AG09319 (cell line): ENCODE data around the gene DDX10.

ENCODE experiments used
- DNase-seq: peaks from one replicate; pipeline ENCODE4 v3.0.0-alpha.2; 2010; ENCODE audit warnings: low read depth; ENCODE audit errors: extremely low read depth
- CTCF ChIP-seq: IDR thresholded peaks from 2 replicates; pipeline ENCODE4 v1.5.1; 2011; ENCODE audit warnings: low read depth, mild to moderate bottlenecking, inconsistent platforms, low read length, moderate library complexity

DDX10 gene

DNA sequence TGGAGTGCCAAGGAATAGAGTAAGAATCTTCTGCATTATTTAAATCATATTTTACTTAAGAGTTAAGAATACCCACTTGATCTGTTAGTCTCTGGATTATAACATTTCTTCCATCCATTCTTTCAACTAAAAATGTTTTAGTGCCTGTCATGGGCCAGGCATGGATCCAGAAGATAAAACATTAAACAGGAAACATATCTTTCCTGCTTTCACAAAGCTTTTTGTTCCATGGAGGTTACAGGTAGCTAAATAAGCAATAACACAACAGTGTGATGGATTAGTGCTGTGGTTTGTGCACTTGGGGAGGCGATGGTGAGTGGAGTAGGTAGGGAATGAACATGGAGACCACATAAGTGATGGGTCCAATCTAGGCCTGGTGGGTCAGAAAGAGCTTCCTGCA, 258.5 kb downstream of the DDX10 start:
- DNase-seq, result no peak
- TF ChIP-seq CTCF, result no peak

- TF ChIP-seq CTCF, result no peak
- DNase-seq, result no peak
These were observed 261.4 kb downstream of the DDX10 start for GRCh38 chr11:108926171-108926840.

DNA sequence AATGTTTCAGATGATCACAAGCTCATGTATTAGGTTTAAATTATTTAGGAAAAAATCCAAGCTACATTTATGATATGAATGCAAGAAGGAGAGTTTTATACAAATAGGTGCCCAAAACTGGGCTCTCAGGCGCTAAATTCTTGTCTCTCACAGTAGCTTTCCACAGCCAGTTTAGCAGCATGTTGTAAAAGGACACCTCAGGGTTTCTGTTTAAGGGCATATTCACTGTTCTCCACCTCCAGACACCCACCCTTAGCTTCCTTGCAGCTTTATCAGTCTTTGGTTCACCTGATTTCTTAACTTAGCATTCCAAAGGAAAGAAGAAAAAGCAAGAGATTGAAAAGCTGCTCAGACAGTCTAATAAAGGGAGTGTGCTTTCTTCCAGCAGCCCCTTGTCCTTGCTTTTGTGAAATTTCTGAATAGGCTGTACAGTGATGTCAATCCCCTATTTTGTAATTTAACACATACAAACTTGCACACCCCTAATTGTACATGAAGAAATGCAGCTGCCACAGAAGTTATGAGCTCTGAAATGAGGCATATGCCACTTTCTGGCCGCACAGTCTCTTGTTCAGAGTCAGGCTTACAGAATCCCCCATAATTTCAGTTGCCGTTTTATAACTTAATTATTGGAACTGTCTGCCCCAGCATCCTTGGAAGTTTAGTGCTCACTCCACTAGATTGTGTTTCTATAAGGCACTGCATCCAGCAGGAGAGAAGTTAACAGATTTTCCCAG, 262.1 kb downstream of the DDX10 start:
- TF ChIP-seq CTCF, result no peak
- DNase-seq, result no peak

DNA sequence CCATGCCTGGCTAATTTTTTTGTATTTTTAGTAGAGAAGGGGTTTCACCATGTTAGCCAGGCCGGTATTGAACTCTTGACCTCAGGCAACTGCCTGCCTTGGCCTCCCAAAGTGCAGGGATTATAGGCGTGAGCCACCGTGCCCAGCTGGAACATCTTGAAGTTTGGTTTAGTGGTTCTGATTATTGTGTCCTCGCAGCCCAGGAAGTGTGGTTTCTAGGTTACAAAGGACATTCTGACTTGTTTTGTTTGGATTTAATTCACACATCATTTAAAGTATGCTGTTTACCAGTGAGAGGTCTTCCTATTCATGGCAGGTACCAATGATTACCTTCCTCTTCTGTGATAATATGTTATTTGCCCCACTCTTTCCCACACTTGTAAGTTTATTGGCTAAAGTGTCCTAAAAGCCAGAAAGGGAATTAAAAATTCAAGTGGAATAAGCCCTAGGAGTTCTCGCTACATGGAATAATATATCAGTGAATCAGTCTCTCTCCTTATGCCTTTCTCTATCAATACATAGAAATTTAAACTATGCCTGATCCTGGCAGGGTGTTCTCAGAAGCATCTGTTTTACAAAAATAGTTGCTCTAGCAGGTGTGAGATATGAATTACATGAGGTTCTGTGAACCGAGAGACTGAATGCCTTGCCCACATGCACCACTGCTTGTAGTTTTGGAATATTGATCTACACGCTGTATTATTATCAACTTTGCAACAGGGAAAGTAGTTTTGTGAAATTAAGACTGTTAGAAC, 263.1 kb downstream of the DDX10 start:
- TF ChIP-seq CTCF, result no peak
- no peak for DNase-seq

DNA sequence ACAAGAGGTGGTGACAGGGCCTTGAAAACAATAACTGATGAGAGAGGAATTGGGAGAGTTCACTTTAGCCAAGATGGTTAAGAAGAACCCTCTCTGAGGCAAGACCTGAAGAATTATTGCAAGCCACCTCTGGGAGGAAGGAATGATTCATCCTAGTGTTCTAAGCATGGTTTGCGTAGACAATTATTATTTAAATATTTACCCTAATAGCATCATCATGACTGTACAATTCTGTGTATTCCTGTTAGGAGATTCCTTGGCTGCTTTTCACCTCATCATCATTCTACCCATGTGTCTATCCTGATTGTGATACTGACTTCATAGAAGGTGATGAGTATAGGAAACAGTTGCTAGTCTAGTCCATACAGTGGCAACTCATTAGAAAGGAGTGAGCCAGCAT, 264.4 kb downstream of the DDX10 start:
- DNase-seq, result peak; percentile 72
- no peak for TF ChIP-seq CTCF

DNA sequence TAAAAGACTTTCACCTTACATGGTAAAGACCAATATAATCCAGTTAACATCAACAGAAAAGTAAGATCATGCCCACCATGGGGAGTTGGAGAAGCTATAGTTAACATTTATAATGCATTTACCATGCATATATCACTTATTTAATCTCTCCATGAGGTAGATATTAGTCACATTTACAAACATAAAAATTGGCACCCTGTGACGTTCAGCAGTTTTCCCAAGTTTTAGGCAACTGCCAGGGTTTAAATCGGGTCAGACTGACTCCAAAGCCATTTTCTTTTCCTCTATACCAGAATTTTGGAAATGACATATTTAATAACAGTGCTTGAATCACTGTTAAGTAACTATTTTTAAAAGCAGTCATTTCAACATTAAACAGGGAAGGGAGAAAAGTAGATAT, 266.3 kb downstream of the DDX10 start:
- DNase-seq, result no peak
- no peak for TF ChIP-seq CTCF

DNA sequence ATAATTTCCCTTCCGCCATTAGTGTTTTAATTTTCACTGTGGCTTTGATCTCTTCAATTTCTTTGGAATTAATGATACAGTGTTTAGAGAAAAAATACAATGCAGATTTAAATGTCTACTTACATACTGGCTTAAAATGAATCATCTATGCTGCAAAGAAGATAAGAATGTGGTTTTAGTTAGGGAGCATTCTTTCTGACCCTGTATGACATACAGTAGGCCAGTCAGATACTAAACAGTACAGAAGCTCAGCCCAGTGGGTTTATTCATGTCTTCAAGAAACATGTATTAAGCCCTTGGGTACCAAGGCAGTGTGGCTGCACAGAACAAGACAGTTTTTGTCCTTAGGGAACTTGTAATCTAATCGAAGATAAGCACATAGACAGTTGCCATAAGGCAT, 268.8 kb downstream of the DDX10 start:
- DNase-seq, result no peak
- no peak for TF ChIP-seq CTCF
